ENCODE results near the gene ATP2B2. TPM values are rescaled to one million over a fixed set of nuclear protein-coding genes. Genes with fewer than 3 reads are reported as not detected.

Gene ATP2B2
- total RNA-seq = not detected in 2 replicates

GRCh38 chr3:10505050-10505790 is at the start of gene ATP2B2:
ATP2B2 (minus strand) TSS chr3:10505586; CDS start chr3:10449543, 56,043 bp downstream.

GRCh38 chr3:10292505-10293419 is 212.6 kb downstream of the ATP2B2 start, which contains the start of gene GHRL:
GHRL (minus strand) TSS chr3:10292947; CDS start chr3:10290180, 2,767 bp downstream.

Other genes starting within 250 kb of the ATP2B2 start
- gene GHRL, start 212.6 kb downstream of the ATP2B2 start, total RNA-seq = not detected in 2 replicates
- gene SEC13, start 184.5 kb downstream of the ATP2B2 start, total RNA-seq = 359 and 364 TPM in 2 replicates